ENCODE results near the gene EEF2KMT.

GRCh38 chr16:5040451-5040850 lies 57.1 kb downstream of the EEF2KMT start:
- TF ChIP-seq, protein P1, sequence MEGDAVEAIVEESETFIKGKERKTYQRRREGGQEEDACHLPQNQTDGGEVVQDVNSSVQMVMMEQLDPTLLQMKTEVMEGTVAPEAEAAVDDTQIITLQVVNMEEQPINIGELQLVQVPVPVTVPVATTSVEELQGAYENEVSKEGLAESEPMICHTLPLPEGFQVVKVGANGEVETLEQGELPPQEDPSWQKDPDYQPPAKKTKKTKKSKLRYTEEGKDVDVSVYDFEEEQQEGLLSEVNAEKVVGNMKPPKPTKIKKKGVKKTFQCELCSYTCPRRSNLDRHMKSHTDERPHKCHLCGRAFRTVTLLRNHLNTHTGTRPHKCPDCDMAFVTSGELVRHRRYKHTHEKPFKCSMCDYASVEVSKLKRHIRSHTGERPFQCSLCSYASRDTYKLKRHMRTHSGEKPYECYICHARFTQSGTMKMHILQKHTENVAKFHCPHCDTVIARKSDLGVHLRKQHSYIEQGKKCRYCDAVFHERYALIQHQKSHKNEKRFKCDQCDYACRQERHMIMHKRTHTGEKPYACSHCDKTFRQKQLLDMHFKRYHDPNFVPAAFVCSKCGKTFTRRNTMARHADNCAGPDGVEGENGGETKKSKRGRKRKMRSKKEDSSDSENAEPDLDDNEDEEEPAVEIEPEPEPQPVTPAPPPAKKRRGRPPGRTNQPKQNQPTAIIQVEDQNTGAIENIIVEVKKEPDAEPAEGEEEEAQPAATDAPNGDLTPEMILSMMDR (IDR thresholded peaks at IDR 0.05) = no peak
- no peak for TF ChIP-seq POLR2A (IDR thresholded peaks at IDR 0.05)

Measured in uterus (tissue), 2 donors.